Effector CD4-positive, alpha-beta T cell (primary cell): ENCODE data around the gene YTHDF1.

Experiments
- DNase-seq: peaks from one replicate; pipeline ENCODE4 v3.0.0-alpha.2; 2020

The YTHDF1 gene

GRCh38 chr20:63154395-63154794 lies 61.5 kb downstream of the YTHDF1 start:
- DNase-seq = no peak

- no peak for DNase-seq
These were observed 62.4 kb downstream of the YTHDF1 start for GRCh38 chr20:63153254-63154221.

GRCh38 chr20:63152322-63153253 lies 63.3 kb downstream of the YTHDF1 start:
- no peak for DNase-seq

- DNase-seq = no peak
These were observed 64.2 kb downstream of the YTHDF1 start for GRCh38 chr20:63151554-63152321.

GRCh38 chr20:63150911-63151531 lies 64.9 kb downstream of the YTHDF1 start:
- no peak for DNase-seq

GRCh38 chr20:63150391-63150898 lies 65.5 kb downstream of the YTHDF1 start:
- DNase-seq = no peak

GRCh38 chr20:63149531-63150192 lies 66.3 kb downstream of the YTHDF1 start:
- no peak for DNase-seq

GRCh38 chr20:63148696-63149095 lies 67.2 kb downstream of the YTHDF1 start:
- no peak for DNase-seq

- no peak for DNase-seq
These were observed 68.4 kb downstream of the YTHDF1 start for GRCh38 chr20:63147532-63147931.
